Suprapubic skin (tissue), 4 donors: ENCODE measurements around the gene ARPC2.

ENCODE experiments used
- EP300 ChIP-seq: sonication (generic); formaldehyde crosslinking; IDR thresholded peaks from one replicate; pipeline ENCODE4 v1.6.1; 2017; ENCODE audit warnings: antibody characterized with exemption
- POLR2A ChIP-seq, 2 donors: fragments of 450-650 bp; IDR thresholded peaks; one replicate each; pipeline ENCODE4 v1.6.1; 2017; ENCODE audit warnings: antibody characterized with exemption in 2 of 2, mild to moderate bottlenecking in 2 of 2, moderate library complexity in 2 of 2
- POLR2AphosphoS5 ChIP-seq, 3 donors: sonication (generic); formaldehyde crosslinking; IDR thresholded peaks; one replicate each; pipeline ENCODE4 v1.6.1; 2017; ENCODE audit warnings: antibody characterized with exemption in 3 of 3
- TF ChIP-seq, protein P1 (sequence below), 2 donors: fragments of 200-600 bp in 1 of 2; fragments of 450-650 bp in 1 of 2; sonication (generic) in 1 of 2; IDR thresholded peaks; one replicate each; pipeline ENCODE4 v1.5.1; 2016 to 2019; ENCODE audit warnings: antibody characterized with exemption in 2 of 2, mild to moderate bottlenecking in 1 of 2, moderate library complexity in 1 of 2

DNA sequence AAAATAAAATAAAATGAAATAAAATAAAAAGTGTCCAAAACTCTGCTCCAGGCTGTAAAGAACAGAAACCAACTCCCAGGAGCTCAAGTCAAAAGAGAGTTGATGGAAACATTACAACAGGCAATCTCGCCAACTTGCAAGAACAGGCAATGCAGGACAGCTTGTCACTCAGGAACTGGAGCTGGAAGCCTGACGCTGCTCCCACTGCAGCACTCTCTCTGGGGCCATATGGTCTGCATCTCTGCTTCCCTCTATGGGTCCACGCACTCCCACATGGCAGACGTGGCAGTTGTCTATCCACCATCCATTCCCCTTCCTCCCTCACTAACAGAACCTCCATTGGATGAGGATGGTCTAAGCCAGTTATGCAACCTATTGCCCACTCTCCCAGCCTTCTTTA is 23.3 kb upstream of the ARPC2 start:
- TF ChIP-seq, protein P1, sequence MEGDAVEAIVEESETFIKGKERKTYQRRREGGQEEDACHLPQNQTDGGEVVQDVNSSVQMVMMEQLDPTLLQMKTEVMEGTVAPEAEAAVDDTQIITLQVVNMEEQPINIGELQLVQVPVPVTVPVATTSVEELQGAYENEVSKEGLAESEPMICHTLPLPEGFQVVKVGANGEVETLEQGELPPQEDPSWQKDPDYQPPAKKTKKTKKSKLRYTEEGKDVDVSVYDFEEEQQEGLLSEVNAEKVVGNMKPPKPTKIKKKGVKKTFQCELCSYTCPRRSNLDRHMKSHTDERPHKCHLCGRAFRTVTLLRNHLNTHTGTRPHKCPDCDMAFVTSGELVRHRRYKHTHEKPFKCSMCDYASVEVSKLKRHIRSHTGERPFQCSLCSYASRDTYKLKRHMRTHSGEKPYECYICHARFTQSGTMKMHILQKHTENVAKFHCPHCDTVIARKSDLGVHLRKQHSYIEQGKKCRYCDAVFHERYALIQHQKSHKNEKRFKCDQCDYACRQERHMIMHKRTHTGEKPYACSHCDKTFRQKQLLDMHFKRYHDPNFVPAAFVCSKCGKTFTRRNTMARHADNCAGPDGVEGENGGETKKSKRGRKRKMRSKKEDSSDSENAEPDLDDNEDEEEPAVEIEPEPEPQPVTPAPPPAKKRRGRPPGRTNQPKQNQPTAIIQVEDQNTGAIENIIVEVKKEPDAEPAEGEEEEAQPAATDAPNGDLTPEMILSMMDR (IDR thresholded peaks at IDR 0.05), result no peak
- TF ChIP-seq POLR2AphosphoS5 (IDR thresholded peaks at IDR 0.05), result no peak
- no peak for TF ChIP-seq POLR2A (IDR thresholded peaks at IDR 0.05)
- no peak for TF ChIP-seq EP300
